ENCODE results near the gene CCT7. TPM values are rescaled to one million over a fixed set of nuclear protein-coding genes. Genes with fewer than 3 reads are reported as not detected.

Gene CCT7
- total RNA-seq, 3 donors from 2014 or later = 180 to 223 (median 187) TPM

- H3K27me3 ChIP-seq = peaks cover 12 to 51% of the 10 kb centered on the region in 2 donors
- intact Hi-C loops (cut with DNase I; ENCODE audit: low total_unique reads) = no loop called here
- no peak for DNase-seq (ENCODE audit: low spot score in 2 of 2)
Measured at GRCh38 chr2:73290049-73290839, 56.1 kb downstream of the CCT7 start.

GRCh38 chr2:73291093-73291460 is 57.0 kb downstream of the CCT7 start:
- Histone ChIP-seq H3K27ac (no peak overlapping the region), H3K27me3 (peaks cover 12 to 59% of the 10 kb centered on the region in 2 donors), H3K9me3 (no peaks in the 10 kb centered on the region), H3K4me3 (peak overlapping the region in 2 of 3 donors; percentile 23 to 57), H3K4me1 (peaks cover 0 to 11% of the 10 kb centered on the region in 2 donors), H3K36me3 (no peaks in the 10 kb centered on the region)
- intact Hi-C loops (cut with DNase I; ENCODE audit: low total_unique reads) = no loop called here
- no peak for DNase-seq (ENCODE audit: low spot score in 2 of 2)
- TF ChIP-seq POLR2AphosphoS5 (IDR thresholded peaks at IDR 0.05) (no peak), CTCF (IDR thresholded peaks at IDR 0.05) (no peak), POLR2A (IDR thresholded peaks at IDR 0.05) (no peak)

More at GRCh38 chr2:73290049-73290839, 56.1 kb downstream of the CCT7 start:
- TF ChIP-seq CTCF (IDR thresholded peaks at IDR 0.05) = no peak
- TF ChIP-seq POLR2AphosphoS5 (IDR thresholded peaks at IDR 0.05) = no peak
- TF ChIP-seq POLR2A (IDR thresholded peaks at IDR 0.05) = no peak
- no peaks in the 10 kb centered on the region for H3K9me3 ChIP-seq
- no peak overlapping the region for H3K27ac ChIP-seq
- no peak overlapping the region for H3K4me3 ChIP-seq
- no peaks in the 10 kb centered on the region for H3K36me3 ChIP-seq
- H3K4me1 ChIP-seq = peaks cover 0 to 11% of the 10 kb centered on the region in 2 donors

GRCh38 chr2:73291461-73292315 is 57.6 kb downstream of the CCT7 start:
- Histone ChIP-seq H3K4me3 (peak overlapping the region in 2 of 3 donors; percentile 23 to 57), H3K36me3 (no peaks in the 10 kb centered on the region), H3K27ac (no peak overlapping the region), H3K27me3 (peaks cover 12 to 65% of the 10 kb centered on the region in 2 donors), H3K4me1 (peaks cover 0 to 11% of the 10 kb centered on the region in 2 donors), H3K9me3 (no peaks in the 10 kb centered on the region)
- TF ChIP-seq POLR2AphosphoS5 (IDR thresholded peaks at IDR 0.05) (no peak), POLR2A (IDR thresholded peaks at IDR 0.05) (no peak), CTCF (IDR thresholded peaks at IDR 0.05) (no peak)
- no peak for DNase-seq (ENCODE audit: low spot score in 2 of 2)
- intact Hi-C loops (cut with DNase I; ENCODE audit: low total_unique reads) = no loop called here

- Histone ChIP-seq H3K4me3 (no peak overlapping the region), H3K4me1 (peaks cover 0 to 11% of the 10 kb centered on the region in 2 donors), H3K9me3 (no peaks in the 10 kb centered on the region), H3K27ac (no peak overlapping the region), H3K36me3 (no peaks in the 10 kb centered on the region), H3K27me3 (peaks cover 12 to 72% of the 10 kb centered on the region in 2 donors)
- TF ChIP-seq POLR2AphosphoS5 (IDR thresholded peaks at IDR 0.05) = no peak
- no peak for TF ChIP-seq POLR2A (IDR thresholded peaks at IDR 0.05)
- no peak for TF ChIP-seq CTCF (IDR thresholded peaks at IDR 0.05)
- DNase-seq (ENCODE audit: low spot score in 2 of 2) = no peak
- intact Hi-C loops (cut with DNase I; ENCODE audit: low total_unique reads) = no loop called here
Measured at GRCh38 chr2:73292316-73292905, 58.3 kb downstream of the CCT7 start.

Measured in breast epithelium (tissue), 4 donors.